Measurements from ENCODE around the gene CXCR4. TPM values are rescaled to one million over a fixed set of nuclear protein-coding genes. Genes with fewer than 3 reads are reported as not detected.

The CXCR4 gene
- total and polyA plus RNA-seq, 5 donors from 2014 or later: 536 to 2,224 (median 590) TPM

DNA sequence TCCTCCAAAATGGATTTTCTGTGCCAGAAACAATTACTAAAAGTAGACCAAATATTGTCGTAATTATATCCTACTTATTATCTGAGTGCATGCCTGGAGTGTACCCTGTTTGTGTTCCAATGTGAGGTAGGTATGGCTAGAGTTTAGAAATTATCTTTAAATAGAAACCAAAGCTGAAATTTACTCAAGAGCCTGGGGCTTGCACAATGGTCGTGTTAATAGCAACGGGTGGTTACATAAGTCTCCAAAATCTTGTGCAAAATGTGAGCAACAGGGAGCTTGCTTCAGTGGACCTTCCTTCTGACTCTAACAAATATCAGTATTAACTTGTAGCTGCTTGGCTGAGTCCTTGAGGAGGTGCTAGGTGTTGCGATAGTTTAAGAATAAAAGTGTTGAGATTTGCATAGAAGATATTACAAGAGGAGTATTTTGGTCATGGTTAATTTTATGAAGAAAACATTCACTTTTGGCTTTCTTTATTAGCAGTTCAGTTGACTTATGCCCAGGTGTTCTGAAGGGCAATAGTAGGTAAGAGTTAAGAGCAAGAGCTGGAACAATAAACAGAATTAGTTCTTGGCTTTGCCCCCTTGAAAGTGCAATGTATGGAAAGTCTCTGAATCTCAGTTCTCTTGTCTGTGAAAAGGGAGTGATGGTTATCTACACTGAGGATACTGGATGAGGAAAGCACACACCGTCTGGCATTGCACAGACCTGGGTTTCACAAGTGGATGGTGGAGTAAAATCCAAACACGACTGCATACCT lies 4.6 kb downstream of the CXCR4 start:
- Histone ChIP-seq H3K27me3 (ENCODE audit: control insufficient read depth, insufficient read depth, low read length) (no peaks in the 10 kb centered on the region), H3K27ac (ENCODE audit: insufficient read depth, low read length, poor library complexity, severe bottlenecking) (no peak overlapping the region), H3K9me3 (ENCODE audit: control insufficient read depth in 2 of 2, low read length in 2 of 2) (no peaks in the 10 kb centered on the region), H3K36me3 (ENCODE audit: control insufficient read depth, insufficient read depth, low read length) (peaks cover 28% of the 10 kb centered on the region), H3K4me3 (ENCODE audit: low read depth, low read length) (peak overlapping the region; percentile 100), H3K4me1 (ENCODE audit: control insufficient read depth, insufficient read depth, low read length, poor library complexity, severe bottlenecking) (peaks cover 27% of the 10 kb centered on the region)
- H3K4me1 Mint-ChIP-seq: peaks cover 14 to 45% (median 34%) of the 10 kb centered on the region in 4 donors
- peak overlapping the region; percentile 39 to 99 (median 67) for H3K27ac Mint-ChIP-seq
- H3K27me3 Mint-ChIP-seq: peaks cover 18% of the 10 kb centered on the region
- no peak for ATAC-seq (ENCODE audit: low read depth in 2 of 2)
- peak in 2 of 3 donors; percentile 41 to 64 for DNase-seq
- H3K36me3 Mint-ChIP-seq: peaks cover 45% of the 10 kb centered on the region
- H3K4me3 Mint-ChIP-seq: peak overlapping the region; percentile 72 to 99 (median 89)
- peaks cover 0 to 9% (median 0%) of the 10 kb centered on the region in 7 donors for H3K9me3 Mint-ChIP-seq

DNA sequence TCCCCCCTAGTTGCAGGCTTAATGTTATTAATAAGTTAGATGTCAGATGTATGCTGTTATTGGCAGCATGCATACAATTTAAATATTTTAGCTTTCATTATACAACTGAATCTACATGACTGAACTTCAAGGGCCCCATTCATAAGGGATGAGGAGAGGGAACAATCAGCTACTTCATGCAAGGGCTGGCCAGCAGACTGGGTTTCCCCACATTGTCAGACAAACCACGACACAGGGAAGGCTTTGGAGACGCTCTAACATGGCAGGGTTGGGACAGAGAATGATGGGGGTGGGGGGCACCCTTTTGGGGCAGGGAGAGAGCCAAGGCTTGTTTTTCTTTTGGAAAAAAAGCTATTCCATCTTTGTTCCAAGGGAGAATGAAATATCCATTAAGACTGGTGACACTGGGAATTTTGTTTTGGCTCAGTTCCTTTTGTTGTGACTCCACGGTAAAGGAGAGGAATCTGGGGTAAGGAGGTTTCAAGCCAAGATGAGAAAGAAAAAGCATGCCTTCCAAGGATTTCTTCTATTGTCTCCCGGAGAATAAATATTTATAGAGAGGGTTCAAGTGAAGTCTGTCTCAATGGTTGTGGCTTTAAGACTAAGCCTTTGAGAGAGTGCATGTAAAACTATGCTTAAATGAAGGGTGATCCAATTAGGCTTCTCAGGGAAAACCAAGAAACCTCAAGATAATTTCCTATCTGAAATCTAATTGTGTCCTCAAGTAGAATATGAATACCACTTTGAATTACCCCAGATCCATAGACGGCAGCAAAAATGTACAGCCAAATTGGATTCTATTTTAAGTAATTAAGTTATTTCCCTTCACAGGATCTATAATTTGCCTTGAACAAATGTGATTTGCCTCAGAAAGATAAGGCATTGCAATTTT lies 5.4 kb downstream of the CXCR4 start:
- Mint-ChIP-seq H3K27ac (peak overlapping the region; percentile 39 to 99 (median 71)), H3K4me3 (peak overlapping the region in 3 of 4 donors; percentile 54 to 92 (median 86)), H3K36me3 (peaks cover 42% of the 10 kb centered on the region), H3K9me3 (peaks cover 0 to 7% (median 0%) of the 10 kb centered on the region in 7 donors), H3K4me1 (peaks cover 14 to 42% (median 34%) of the 10 kb centered on the region in 4 donors), H3K27me3 (peaks cover 14% of the 10 kb centered on the region)
- Histone ChIP-seq H3K4me1 (ENCODE audit: control insufficient read depth, insufficient read depth, low read length, poor library complexity, severe bottlenecking) (peaks cover 22% of the 10 kb centered on the region), H3K27me3 (ENCODE audit: control insufficient read depth, insufficient read depth, low read length) (no peaks in the 10 kb centered on the region), H3K27ac (ENCODE audit: insufficient read depth, low read length, poor library complexity, severe bottlenecking) (no peak overlapping the region), H3K4me3 (ENCODE audit: low read depth, low read length) (no peak overlapping the region), H3K36me3 (ENCODE audit: control insufficient read depth, insufficient read depth, low read length) (peaks cover 28% of the 10 kb centered on the region), H3K9me3 (ENCODE audit: control insufficient read depth in 2 of 2, low read length in 2 of 2) (no peaks in the 10 kb centered on the region)
- ATAC-seq (ENCODE audit: low read depth in 2 of 2) (no peak), DNase-seq (peak in 1 of 3 donors; percentile 37)

DNA sequence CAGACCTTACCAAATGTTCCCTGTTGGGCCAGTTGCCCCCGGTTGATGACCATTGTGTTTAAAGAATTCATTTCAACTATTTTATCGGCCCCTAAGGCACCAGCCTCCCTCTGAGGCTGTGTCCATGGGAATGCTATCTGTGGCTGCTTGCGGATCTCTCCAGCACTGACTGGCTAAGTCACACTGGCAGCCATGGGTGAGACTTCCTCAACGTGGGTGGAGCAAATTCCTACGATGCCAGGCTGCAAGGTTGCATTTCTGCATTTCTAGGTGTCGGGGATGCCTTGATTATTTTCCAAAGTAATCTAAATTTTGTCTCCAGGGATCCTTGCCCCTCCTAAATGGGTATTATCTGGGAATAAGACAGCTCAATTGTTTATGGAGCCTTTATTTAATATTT lies 6.2 kb downstream of the CXCR4 start:
- ATAC-seq (ENCODE audit: low read depth in 2 of 2) (no peak), DNase-seq (no peak)
- peaks cover 22% of the 10 kb centered on the region for H3K4me1 ChIP-seq (ENCODE audit: control insufficient read depth, insufficient read depth, low read length, poor library complexity, severe bottlenecking)
- H3K9me3 ChIP-seq (ENCODE audit: control insufficient read depth in 2 of 2, low read length in 2 of 2): no peaks in the 10 kb centered on the region
- peaks cover 28% of the 10 kb centered on the region for H3K36me3 ChIP-seq (ENCODE audit: control insufficient read depth, insufficient read depth, low read length)
- Mint-ChIP-seq H3K36me3 (peaks cover 38% of the 10 kb centered on the region), H3K27ac (peak overlapping the region in 1 of 3 donors; percentile 43), H3K4me3 (no peak overlapping the region), H3K27me3 (peaks cover 8% of the 10 kb centered on the region), H3K4me1 (peaks cover 14 to 42% (median 34%) of the 10 kb centered on the region in 4 donors), H3K9me3 (peaks cover 0 to 5% (median 0%) of the 10 kb centered on the region in 7 donors)
- no peaks in the 10 kb centered on the region for H3K27me3 ChIP-seq (ENCODE audit: control insufficient read depth, insufficient read depth, low read length)
- no peak overlapping the region for H3K27ac ChIP-seq (ENCODE audit: insufficient read depth, low read length, poor library complexity, severe bottlenecking)
- no peak overlapping the region for H3K4me3 ChIP-seq (ENCODE audit: low read depth, low read length)

DNA sequence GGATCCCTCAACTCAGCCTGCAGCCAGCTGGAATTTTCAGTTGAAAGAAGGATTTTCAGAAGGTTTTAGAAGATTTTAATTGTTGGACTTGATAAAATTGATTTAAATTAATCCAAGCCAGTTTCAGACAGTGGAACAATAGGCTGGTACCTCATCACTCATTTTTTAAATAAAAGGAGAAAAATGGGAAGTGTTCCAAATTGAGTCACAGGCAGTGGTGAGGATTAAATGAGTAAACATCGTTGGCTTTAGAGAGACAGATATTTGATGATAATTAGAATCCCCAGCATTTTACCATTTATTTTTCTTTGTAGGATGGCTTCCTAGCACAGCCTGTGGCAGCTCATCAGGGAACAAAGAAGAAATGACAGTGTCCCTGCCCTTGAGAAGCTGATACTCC lies 7.4 kb downstream of the CXCR4 start:
- Mint-ChIP-seq H3K36me3 (peaks cover 33% of the 10 kb centered on the region), H3K4me3 (peak overlapping the region in 1 of 4 donors; percentile 38), H3K27me3 (peaks cover 7% of the 10 kb centered on the region), H3K4me1 (peaks cover 14 to 35% (median 32%) of the 10 kb centered on the region in 4 donors), H3K27ac (no peak overlapping the region), H3K9me3 (peaks cover 0 to 3% (median 0%) of the 10 kb centered on the region in 7 donors)
- Histone ChIP-seq H3K36me3 (ENCODE audit: control insufficient read depth, insufficient read depth, low read length) (peaks cover 23% of the 10 kb centered on the region), H3K4me3 (ENCODE audit: low read depth, low read length) (no peak overlapping the region), H3K4me1 (ENCODE audit: control insufficient read depth, insufficient read depth, low read length, poor library complexity, severe bottlenecking) (peaks cover 13% of the 10 kb centered on the region), H3K9me3 (ENCODE audit: control insufficient read depth in 2 of 2, low read length in 2 of 2) (no peaks in the 10 kb centered on the region), H3K27ac (ENCODE audit: insufficient read depth, low read length, poor library complexity, severe bottlenecking) (no peak overlapping the region), H3K27me3 (ENCODE audit: control insufficient read depth, insufficient read depth, low read length) (no peaks in the 10 kb centered on the region)
- ATAC-seq (ENCODE audit: low read depth in 2 of 2) (no peak), DNase-seq (no peak)

DNA sequence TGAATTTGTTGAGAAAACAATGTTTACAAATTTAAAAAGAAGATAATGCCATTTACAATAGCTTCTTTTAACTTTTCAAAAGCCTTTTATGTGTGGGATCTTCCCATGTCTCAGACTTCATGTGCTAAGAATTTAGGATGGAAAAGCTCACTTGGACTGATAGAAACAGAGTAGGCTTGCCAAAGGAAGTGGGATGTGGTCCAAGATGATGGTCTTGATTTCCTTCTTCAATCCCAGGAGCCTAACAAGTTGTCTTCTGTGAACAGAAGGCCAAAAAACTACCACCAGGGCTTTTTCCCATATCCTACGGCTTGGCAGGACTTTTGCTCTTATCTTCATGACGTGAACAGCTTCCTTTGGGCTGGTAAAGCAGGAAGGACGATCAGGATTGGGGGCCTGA lies 9.5 kb downstream of the CXCR4 start:
- H3K27ac Mint-ChIP-seq: no peak overlapping the region

DNA sequence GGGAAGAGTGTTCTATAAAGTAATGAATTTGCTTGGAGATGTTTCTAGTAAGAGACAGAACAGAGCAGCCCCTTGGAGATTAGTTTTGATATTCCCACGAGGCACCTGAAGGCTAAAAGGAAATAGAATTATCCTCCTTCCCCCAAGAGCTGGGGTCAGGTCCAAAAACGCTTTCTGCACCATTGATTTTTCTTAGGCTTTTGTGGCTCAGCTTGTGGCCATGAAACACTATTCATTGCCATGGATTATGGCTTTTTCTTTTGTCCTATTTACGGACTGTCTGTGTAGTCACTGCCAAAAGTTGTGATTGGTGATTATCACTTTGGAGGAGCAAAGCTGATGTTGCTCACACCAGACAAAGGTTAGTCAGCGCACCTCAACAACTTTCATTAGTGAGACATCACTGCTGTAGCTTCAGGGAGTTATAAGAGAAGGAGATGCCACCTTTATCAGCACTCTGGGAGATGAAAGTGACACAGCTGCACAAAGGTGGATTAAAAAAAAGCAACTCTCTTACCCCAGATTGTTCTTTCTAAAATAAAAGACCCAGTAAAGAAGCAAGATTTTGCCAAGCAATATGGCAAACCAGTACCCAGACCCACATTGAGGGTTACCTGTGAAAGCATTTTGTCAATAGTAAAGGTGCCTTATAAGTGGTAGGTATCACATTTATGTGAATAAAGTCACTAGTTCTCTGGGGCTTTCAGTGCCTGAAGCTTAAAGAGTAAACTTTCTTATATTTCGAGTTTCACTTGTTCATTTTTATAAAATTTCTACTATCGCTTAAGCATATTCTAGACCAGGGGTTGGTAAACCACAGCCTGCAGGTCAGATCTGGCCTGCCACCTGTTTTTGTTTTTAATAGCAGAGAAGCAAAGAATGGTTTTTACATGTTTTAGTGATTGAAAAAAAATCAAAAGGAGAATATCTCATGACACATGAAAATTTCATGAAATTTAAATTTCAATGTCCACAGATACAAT lies 10.6 kb downstream of the CXCR4 start:
- Histone ChIP-seq H3K9me3 (ENCODE audit: control insufficient read depth in 2 of 2, low read length in 2 of 2) (no peaks in the 10 kb centered on the region), H3K27ac (ENCODE audit: insufficient read depth, low read length, poor library complexity, severe bottlenecking) (no peak overlapping the region), H3K36me3 (ENCODE audit: control insufficient read depth, insufficient read depth, low read length) (no peaks in the 10 kb centered on the region), H3K4me1 (ENCODE audit: control insufficient read depth, insufficient read depth, low read length, poor library complexity, severe bottlenecking) (no peaks in the 10 kb centered on the region), H3K4me3 (ENCODE audit: low read depth, low read length) (no peak overlapping the region), H3K27me3 (ENCODE audit: control insufficient read depth, insufficient read depth, low read length) (no peaks in the 10 kb centered on the region)
- ATAC-seq (ENCODE audit: low read depth in 2 of 2) (no peak), DNase-seq (no peak)
- H3K9me3 Mint-ChIP-seq: no peaks in the 10 kb centered on the region
- peaks cover 0 to 9% (median 3%) of the 10 kb centered on the region in 4 donors for H3K4me1 Mint-ChIP-seq
- peaks cover 2% of the 10 kb centered on the region for H3K36me3 Mint-ChIP-seq
- peaks cover 7% of the 10 kb centered on the region for H3K27me3 Mint-ChIP-seq
- no peak overlapping the region for H3K4me3 Mint-ChIP-seq
- H3K27ac Mint-ChIP-seq: no peak overlapping the region

More for the DNA sequence above, 9.5 kb downstream of the CXCR4 start:
- Mint-ChIP-seq H3K4me1 (peaks cover 4 to 18% (median 11%) of the 10 kb centered on the region in 4 donors), H3K4me3 (no peak overlapping the region), H3K9me3 (no peaks in the 10 kb centered on the region), H3K36me3 (peaks cover 13% of the 10 kb centered on the region), H3K27me3 (peaks cover 7% of the 10 kb centered on the region)
- no peak for DNase-seq
- H3K27ac ChIP-seq (ENCODE audit: insufficient read depth, low read length, poor library complexity, severe bottlenecking): no peak overlapping the region
- no peaks in the 10 kb centered on the region for H3K9me3 ChIP-seq (ENCODE audit: control insufficient read depth in 2 of 2, low read length in 2 of 2)
- H3K4me3 ChIP-seq (ENCODE audit: low read depth, low read length): no peak overlapping the region
- H3K4me1 ChIP-seq (ENCODE audit: control insufficient read depth, insufficient read depth, low read length, poor library complexity, severe bottlenecking): no peaks in the 10 kb centered on the region
- no peaks in the 10 kb centered on the region for H3K27me3 ChIP-seq (ENCODE audit: control insufficient read depth, insufficient read depth, low read length)
- no peak for ATAC-seq (ENCODE audit: low read depth in 2 of 2)
- H3K36me3 ChIP-seq (ENCODE audit: control insufficient read depth, insufficient read depth, low read length): peaks cover 3% of the 10 kb centered on the region

DNA sequence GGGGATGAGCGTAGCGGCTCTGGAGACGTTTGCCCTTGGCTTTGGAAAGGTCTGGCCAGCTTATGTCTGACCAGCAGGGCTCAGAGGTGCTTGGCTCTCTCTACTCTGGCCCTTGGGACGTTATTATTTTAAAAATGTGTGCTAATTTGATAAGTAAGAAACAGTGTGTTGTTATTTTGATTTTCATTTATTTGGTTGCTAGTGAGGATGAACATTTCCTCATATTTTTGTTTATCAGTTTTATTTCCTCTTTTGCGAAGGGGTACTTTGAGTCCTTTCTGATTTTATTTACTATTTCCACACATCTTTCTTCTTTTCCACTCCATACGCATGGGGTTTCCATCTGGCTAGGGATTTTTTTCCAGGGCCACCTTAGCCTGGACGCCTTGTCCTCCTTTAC lies 11.4 kb downstream of the CXCR4 start:
- Mint-ChIP-seq H3K27ac (peak overlapping the region in 1 of 3 donors; percentile 53), H3K36me3 (no peaks in the 10 kb centered on the region), H3K4me1 (peaks cover 0 to 9% (median 1%) of the 10 kb centered on the region in 4 donors), H3K27me3 (peaks cover 7% of the 10 kb centered on the region), H3K9me3 (no peaks in the 10 kb centered on the region), H3K4me3 (no peak overlapping the region)
- Histone ChIP-seq H3K9me3 (ENCODE audit: control insufficient read depth in 2 of 2, low read length in 2 of 2) (no peaks in the 10 kb centered on the region), H3K4me1 (ENCODE audit: control insufficient read depth, insufficient read depth, low read length, poor library complexity, severe bottlenecking) (no peaks in the 10 kb centered on the region), H3K36me3 (ENCODE audit: control insufficient read depth, insufficient read depth, low read length) (no peaks in the 10 kb centered on the region), H3K27me3 (ENCODE audit: control insufficient read depth, insufficient read depth, low read length) (no peaks in the 10 kb centered on the region), H3K27ac (ENCODE audit: insufficient read depth, low read length, poor library complexity, severe bottlenecking) (no peak overlapping the region), H3K4me3 (ENCODE audit: low read depth, low read length) (no peak overlapping the region)
- ATAC-seq (ENCODE audit: low read depth in 2 of 2) (no peak), DNase-seq (no peak)
